HG02943 (cell line): ENCODE measurements around the gene B9D1.

Experiments
- ATAC-seq: cut with Tn5 transposase; IDR thresholded peaks from one replicate; pipeline ENCODE4 v1.9.1; 2021; ENCODE audit warnings: mild to moderate bottlenecking, low read depth, moderate library complexity; ENCODE audit not compliant: unreplicated experiment

B9D1 gene

DNA sequence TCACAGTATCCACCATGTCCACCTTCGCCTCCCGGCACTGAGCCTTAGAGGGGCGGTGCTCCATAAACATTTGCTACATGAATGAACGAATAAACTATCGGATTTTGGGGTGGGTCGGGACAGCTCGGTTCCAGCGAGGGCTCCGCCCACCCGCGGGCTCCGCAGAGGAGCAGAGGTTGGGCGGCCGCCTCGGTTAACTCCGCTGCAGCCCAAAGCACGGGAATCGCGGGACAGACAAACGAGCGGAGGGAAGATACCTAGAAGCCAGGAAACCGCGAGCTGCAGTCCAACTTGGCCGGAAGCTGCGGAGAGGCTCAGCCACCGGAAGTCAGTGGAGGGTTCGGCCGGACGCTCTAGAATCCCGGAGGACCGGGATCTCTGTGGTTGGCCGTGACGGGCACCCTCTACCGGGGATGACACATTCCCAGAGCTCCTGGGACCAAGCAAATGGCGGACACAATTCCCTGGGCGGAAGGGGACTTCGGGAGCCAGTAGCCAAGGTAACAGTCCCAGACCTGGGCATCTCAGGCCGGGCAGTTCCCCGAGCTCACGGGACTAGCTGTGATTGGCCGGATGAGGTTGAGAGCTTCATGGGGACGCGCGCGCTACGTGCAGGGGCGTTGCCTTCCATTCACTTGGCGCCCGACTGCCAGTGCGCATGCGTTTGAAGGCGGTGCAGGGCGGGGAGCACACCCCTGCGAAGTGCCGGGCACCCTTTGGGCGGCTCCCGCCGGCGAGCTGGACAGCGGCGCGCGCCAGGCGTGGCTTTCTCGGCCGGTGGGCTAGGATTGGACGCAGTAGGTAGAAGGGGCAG is 15.3 kb upstream of the B9D1 start:
- ATAC-seq = peak; percentile 86

DNA sequence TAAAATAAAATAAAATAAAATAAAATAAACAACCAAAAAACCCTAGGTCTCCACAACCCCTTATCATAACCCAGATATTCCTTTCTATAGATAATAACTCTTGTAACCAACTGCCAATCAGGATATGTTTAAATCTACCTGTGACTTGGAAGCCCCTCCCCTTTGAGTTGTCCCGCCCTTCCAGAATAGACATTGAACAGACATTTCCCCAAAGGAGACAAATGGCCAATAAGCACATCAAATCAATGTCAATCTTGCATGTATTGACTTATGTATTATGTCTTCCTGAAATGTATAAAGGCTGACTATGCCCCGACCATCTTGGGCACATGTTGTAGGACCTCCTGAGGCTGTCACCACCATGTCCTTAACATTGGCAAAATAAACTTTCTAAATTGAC is 14.3 kb upstream of the B9D1 start:
- ATAC-seq = no peak

DNA sequence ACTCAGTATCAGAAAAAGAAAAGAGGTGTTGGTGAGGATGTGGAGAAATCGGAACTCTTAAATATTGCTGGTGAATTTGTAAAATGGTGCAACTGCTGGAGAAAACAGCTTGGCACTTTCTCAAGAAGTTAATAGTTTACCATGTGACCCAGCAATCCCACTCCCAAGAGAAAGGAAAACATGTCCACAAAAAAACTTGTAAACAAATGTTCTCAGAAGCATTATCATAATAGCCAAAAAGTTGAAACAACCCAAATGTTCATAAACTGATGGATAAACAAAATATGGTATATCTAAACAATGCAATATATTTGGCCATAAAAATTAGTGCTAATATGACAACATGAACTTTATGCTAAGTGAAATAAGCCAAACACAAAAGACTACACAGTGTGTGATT is 13.2 kb upstream of the B9D1 start:
- no peak for ATAC-seq

DNA sequence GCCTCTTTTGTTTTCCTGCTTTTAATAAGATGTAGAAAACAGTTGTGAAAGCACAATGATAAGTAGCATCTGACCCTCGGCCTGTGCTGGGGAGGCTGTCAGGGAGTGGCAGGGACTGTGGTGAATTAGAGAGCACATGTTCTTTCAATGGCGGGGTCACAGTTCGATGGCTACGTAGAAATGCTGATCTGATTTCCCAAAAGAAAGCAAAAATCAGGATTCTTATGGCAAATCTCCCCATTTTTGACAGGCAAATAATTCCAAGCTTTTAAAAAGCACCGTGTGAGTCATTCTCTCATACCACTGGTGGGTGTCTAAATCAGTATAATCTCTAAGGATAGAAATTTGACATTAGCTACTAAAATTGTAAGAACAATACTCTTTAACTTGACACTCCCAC is 11.6 kb upstream of the B9D1 start:
- ATAC-seq = no peak

DNA sequence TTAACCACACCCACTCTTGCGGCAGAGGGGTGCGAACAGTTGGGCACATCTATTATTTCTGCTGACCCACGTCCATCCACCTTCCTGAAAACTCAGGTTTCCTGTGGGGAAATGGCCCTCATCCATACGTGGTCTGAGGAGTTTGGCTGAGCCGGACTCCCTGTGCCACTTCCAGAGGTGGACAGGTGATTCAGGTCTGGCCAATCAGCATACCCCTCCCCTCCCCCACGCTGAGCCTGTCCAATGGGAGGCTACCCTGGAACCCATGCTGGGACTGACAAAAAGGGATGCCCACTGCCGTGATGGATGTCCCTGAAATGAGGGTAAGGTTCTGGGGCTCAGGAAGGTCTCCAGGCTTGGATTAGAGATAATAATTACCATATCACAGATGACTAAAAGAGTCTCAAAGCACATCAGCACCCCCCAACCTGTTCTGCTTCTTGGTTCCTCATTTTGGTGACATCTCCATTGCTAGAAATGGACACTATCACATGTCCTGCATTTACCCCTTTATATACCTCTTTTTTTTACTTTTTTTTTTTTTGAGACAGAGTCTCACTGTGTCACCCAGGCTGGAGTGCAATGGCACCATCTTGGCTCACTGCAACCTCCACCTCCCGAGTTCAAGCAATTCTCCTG is 10.5 kb upstream of the B9D1 start:
- ATAC-seq = no peak

DNA sequence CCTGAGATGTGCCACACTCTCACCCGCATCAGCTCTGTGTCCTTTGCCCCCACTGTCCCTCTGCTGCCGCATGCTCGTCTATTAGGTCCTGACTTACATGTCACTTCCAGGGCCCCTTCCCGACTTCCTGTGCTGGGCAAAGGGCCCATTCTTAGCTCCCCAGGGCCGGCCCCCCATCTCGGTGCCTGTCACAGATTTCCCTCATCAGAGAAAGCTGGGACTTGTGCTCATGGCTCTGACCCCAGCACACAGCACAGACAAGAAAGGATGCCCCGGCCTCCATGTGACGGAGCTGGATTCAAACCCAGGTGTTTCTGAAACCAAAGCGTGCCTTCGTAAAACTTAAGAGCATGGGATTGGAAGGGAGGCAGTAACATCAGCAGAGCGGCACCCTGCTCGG is 9.9 kb upstream of the B9D1 start:
- no peak for ATAC-seq

DNA sequence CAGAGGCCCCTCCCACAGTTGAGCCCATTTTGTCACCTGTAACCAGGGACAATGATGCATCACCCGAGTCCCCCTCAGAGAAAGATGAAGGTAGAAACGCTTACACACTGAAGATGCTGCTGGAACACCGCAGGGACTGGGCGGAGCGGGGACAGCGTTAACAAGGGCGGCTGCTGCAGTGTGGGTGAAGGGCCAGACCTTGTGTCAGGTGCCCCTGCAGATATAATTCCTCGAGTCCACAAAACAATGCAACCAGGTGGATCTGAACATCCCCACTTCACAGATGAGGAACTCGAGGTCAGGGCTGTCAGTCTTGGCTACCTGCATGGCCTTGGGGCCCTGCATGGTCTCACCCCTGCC is 9.5 kb upstream of the B9D1 start:
- no peak for ATAC-seq

DNA sequence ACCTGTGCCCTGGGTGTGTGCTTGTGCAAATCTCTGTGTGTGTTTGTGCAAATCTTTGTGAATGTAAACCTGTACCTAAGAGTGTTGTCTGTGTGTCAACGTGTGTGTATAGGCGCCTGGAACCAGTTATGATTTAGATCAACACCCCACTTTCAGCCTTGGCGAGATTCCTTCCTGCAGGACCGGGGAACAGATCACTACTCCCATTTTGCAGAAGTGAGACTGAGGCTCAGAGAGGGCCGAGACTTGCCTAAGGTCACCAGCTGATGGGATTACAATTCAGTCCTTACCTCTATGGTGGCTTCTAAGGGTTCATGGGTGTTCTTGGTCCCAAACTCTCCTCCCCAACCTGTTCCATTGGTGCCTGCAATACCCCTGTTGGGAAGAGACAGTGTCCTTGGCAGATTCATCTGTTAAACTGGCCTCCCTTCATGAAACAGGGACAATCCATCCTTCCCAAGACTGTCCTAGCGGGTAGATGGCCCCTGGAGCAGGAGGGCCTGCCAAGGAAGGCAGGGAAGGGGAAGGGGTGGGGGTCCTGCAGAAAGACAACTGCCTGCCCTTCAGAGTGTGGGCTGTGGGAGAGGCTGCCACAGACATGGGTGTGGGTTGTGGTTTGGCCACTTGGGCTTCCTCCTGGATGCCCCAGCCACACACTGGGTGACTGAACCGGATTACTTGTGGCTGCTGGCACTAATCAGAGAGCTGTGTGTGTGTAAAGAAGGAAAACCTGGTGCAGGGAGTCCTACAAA is 8.9 kb upstream of the B9D1 start:
- no peak for ATAC-seq

DNA sequence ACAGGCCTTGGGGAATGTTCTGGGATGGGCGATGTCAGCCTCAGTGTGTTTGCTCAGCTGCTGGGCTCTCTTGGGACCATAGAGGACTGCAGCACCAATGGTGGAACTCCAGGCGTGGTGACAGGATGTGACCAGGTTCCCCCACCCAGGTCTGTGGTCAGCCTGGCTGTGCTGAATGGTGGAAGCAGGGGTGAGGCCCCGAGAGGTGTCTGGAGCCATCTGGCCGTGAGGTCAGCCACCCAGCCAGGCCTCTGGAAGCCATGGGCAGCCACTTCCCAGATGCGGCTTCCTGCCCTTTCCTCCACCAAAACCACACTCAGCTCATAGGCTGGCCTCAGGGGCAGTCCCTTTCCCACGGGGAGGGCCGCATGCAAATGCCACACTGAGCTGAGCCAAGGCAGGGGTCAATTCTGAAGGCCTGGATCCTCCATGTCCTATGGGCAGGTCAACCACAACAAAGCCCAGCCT is 8.0 kb upstream of the B9D1 start:
- no peak for ATAC-seq

DNA sequence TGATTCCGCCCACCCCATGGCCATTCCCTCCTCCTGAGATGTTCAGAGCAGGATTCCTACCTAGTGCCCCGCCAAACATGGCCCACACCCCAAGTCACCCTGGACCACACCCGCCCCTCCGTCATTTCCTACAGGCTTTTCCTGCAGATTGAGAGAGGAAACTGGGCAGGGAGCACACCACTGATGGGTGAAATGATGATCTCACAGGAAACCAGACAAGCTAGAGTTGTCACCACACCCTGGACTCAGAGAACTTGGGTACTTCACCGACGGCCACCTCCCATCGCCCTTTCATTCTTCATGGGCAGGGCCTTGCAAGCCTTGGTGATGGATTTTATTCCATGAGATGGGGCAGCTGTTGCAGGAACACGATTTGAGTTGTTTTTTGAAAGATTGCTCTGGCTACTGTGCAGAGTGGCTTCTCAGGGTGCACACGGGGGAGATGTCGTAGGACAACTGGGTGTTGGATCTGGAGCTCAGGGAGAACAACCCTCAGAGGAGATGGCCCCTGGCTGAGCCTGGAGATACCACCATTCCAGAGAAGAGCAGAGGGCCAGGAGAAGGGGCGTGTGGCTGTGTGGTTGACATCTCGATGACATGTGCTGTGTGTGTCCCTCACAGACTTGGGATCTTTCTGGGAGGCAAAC is 7.4 kb upstream of the B9D1 start:
- no peak for ATAC-seq

DNA sequence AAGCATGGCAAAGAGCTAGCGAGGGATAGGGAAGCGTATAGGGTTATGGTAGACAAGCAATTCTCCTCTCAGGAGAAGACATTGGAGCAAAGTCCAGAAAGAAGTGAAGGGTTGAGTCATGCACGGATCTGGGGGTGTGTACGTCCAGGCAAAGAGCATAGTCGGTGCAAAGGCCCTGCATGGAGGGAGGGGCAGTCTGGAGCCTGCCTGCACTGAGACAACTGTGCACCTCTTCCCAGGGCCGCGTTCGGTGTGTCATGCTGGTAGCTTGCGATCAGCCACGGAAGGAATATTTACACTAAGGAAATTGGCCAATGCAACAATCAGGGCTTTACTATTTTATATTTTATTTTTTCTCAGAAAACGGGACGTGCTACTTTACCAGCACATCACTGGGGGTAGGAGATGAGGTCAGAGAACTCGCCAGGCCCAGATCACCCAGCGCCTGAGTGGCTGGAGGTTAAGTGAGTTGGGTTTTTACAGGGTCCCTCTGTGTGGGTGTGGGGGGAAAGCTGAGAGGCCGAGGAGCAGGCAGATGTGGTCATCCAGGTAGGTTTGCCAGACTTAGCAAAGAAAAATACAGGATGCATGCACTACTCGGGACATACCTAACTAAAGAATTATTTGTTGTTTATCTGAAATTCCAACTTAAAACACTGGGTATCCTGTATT is 6.7 kb upstream of the B9D1 start:
- ATAC-seq = no peak

DNA sequence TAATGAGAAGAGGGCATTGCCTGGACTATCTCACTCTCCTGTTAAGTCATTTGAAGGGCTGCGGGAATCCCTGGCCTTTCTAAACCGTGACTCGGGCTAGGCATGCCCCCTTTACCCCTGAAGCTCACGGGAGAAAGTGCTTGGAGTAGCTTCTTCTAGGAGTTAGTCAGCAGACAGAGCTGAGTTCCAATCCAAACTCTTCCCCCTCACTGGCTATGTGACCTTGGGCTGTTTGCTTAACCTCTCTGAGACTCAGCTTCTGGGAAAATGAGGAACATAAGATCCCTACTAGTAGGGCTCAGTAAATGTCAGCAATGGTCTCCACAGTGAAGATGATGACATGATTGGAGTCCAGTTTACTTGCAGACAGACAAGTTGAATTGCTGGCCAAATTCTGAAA is 5.7 kb upstream of the B9D1 start:
- ATAC-seq = no peak

DNA sequence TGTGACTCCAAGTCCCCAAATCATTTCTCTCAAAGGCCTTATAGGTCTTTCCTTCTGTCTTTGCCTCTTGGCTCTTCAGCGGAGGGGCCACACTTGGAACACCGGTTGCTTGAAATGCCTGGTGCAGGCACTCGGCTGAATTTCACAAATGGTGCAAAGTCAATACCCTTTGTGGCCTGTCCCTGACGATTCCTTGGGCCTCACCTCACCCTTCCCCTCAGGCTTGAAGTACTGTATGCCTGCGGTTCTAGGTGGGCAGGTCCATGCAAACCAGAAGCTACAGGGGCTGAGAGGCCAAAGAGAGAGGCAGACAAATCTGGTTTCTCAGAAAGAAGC is 4.1 kb upstream of the B9D1 start:
- ATAC-seq = no peak

DNA sequence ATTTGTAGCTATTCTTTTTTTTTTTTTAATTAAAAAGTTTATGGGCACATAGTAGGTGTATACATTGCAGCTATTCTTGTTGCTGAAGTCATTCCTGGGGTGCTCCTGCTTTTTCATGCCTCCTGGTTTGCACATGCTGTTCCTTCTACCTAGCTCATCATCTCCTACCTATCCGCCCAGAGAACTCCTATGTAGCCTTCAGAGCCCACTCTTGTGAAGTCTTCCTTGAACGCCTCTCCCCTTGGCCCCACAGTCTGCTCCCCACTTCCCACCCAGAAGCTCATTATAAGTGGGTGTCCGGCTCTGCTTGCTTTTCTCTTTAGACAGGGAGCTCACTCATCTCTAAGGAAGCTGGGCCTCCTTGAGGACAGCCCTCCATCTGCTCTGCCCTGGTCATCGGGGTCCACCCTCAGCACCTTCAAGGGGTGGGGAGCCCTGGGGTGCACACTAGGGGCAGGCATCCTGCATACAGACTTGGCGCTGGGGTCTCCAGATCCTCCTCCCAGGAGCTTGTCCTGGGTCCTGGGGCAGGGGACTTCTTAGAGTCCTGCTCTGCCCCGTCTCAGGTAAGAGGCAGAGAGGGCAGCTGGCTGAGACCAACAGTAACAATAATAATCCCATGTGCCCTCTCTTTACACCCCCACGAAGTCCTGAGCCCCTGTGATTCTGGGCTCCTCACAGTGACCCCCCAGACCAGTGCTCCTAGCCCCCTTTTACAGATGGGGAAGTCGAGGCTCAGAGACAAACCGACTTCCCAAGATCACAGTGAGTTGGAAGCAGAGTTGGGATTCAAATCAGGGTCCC is 3.5 kb upstream of the B9D1 start:
- no peak for ATAC-seq

DNA sequence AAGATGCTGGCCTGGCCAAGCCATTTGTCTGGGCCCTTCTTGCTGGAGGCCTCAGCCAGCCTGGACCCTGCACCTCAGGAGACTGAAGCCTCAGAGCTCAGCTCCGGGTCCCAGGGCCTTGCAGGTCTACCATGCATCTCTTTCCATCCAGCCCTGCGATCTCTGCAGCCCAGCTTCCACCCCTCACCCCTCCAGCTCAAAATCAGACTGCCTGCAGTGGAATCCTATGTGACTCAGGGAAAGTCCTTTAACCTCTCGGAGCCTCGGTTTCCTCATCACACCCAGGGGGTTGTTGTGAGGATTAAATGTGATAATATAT is 2.9 kb upstream of the B9D1 start:
- ATAC-seq = no peak

DNA sequence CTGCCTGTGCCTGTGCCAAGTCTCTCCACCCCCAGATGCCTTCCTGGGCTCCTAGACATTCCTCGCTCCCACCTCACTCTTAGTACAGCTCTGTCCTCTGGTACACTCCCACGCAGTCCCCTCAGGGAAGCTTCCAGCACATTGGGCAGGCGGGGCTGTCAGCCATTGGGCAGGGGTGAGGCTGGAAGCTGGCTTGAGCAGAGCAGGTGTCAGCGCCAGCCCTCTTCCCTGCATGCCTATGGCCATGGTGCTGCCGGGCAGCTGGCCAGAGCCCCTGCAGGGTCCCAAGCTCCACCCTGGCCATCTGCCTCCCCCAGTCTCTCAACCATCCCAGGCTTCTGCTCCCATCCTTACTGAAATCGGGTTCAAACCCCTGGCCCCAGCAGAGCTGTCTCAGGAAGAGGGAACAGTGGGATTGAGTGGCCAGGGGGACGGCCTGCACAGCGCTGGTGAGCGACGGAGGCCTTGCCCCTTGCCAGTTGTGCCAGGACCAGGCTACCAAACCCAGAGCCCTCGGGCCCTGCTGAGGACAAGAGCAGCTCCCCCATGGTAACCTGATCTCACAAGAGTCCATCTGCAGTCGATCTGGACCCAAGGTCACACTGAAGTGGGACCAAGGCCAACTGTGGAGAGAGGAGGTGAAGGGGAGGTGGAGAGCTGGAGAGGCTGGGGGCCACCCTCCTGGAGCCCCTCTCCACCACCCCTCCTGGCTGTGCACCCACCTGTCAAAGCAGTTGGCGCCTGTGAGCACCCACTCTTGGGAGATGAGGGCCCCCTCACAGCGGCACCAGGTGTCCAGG is 2.4 kb upstream of the B9D1 start:
- ATAC-seq = no peak

DNA sequence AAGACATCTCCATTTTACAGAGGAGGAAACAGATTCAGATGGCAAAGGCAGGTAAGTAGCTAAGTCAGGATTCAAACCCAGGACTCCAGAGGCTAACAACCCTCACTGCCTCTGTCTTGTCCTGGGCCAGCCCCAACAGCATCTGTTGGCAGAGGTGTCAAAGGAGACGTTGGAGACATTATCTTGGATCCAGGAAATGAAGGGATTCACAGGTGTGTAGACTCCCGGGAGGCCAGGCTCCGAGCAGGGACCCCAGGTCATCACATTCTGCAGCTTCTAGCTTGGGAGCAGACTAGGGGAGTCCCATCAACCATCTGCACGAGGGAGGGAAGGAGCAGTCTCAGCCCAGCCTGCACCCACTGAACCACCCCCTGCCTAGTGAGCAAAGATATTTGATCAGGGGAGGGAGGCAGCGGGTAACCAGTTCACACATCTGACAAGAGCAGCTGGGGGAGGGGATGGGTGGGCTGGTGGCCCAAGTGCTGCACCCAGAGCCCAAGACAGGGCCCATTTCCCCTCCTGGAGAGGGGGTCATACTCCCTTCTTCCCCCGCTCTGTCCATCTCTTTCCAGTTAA is 1.0 kb upstream of the B9D1 start:
- ATAC-seq = no peak

DNA sequence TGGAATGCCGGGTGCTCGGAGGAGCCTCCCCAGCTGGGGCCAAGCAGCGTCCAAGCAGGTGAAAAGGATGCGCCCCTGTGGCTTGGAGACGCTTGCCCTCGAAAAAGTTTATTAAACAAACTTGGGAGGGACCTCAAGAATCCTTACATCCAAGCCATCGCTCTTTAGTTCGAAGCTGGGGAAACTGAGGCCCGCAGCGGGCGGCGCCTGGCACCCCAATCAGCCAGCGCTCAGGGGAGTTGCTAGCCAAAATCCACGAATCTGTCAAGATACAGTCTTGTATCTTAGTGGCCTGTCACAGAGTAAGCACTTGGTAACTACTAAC is 553 bp upstream of the B9D1 start:
- ATAC-seq = no peak

DNA sequence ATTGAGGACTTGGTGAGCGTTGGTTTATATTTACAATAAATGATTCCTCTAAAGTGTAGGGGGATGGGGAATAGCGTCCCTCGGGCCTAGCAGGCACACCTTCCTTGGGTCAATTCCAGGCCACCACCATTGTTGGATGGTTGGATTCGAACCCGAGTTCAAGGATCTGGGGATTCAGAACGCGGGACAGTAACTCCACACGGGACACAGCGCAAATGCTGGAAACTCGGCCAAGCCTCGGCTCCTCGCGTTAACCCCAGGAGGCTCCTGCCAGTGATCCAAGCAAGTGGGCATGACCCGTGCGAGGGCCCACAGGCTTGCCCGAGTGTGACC is 613 bp downstream of the B9D1 start:
- no peak for ATAC-seq
